HG03280 (cell line): Measurements from ENCODE around the gene HIBCH.
"Not testable (repeated sequence)": the region's sequence is repeated elsewhere in the genome, so short reads cannot be mapped to it uniquely, and the experiment has no call there.

ENCODE experiments used
- ATAC-seq: cut with Tn5 transposase; IDR thresholded peaks from one replicate; pipeline ENCODE4 v1.9.1; 2021; ENCODE audit warnings: mild to moderate bottlenecking, moderate library complexity; ENCODE audit not compliant: unreplicated experiment

Gene HIBCH

GRCh38 chr2:190311893-190312634, 7.6 kb downstream of the HIBCH start:
- ATAC-seq, result no peak

GRCh38 chr2:190308031-190308430, 11.6 kb downstream of the HIBCH start:
- no peak for ATAC-seq

GRCh38 chr2:190304404-190304803, 15.2 kb downstream of the HIBCH start:
- ATAC-seq, result no peak

- ATAC-seq, result no peak
Measured at GRCh38 chr2:190303647-190304046, 16.0 kb downstream of the HIBCH start.

GRCh38 chr2:190302052-190302451, 17.6 kb downstream of the HIBCH start:
- no peak for ATAC-seq

- no peak for ATAC-seq
Measured at GRCh38 chr2:190301032-190301431, 18.6 kb downstream of the HIBCH start.

GRCh38 chr2:190297880-190298279, 21.7 kb downstream of the HIBCH start:
- not testable (repeated sequence) for ATAC-seq

- no peak for ATAC-seq
Measured at GRCh38 chr2:190283783-190284182, 35.8 kb downstream of the HIBCH start.

- no peak for ATAC-seq
Measured at GRCh38 chr2:190280565-190281350, 38.9 kb downstream of the HIBCH start.

- not testable (repeated sequence) for ATAC-seq
Measured at GRCh38 chr2:190279256-190280134, 40.1 kb downstream of the HIBCH start.

GRCh38 chr2:190277234-190278112, 42.2 kb downstream of the HIBCH start:
- ATAC-seq, result no peak

GRCh38 chr2:190272457-190272842, 47.2 kb downstream of the HIBCH start:
- no peak for ATAC-seq

GRCh38 chr2:190271783-190272456, 47.7 kb downstream of the HIBCH start:
- ATAC-seq, result no peak

- ATAC-seq, result no peak
Measured at GRCh38 chr2:190270298-190270697, 49.3 kb downstream of the HIBCH start.

GRCh38 chr2:190269699-190270098, 49.9 kb downstream of the HIBCH start:
- not testable (repeated sequence) for ATAC-seq

GRCh38 chr2:190267302-190267701, 52.3 kb downstream of the HIBCH start:
- ATAC-seq, result no peak

GRCh38 chr2:190266314-190266713, 53.3 kb downstream of the HIBCH start:
- no peak for ATAC-seq

GRCh38 chr2:190261851-190262250, 57.8 kb downstream of the HIBCH start:
- ATAC-seq, result no peak

GRCh38 chr2:190256087-190256486, 63.5 kb downstream of the HIBCH start:
- no peak for ATAC-seq

GRCh38 chr2:190255676-190256075, 64.0 kb downstream of the HIBCH start:
- no peak for ATAC-seq
